Vagina (tissue), 2 donors: ENCODE results near the gene KCND2.

Source experiments
- CTCF ChIP-seq, 3 experiments: fragments of 450-650 bp in 2 of 3; fragments of 200-600 bp in 1 of 3; sonication (generic) in 1 of 3; IDR thresholded peaks; one replicate each; pipeline ENCODE4 v1.5.1; 2017 to 2019; ENCODE audit warnings: antibody characterized with exemption in 3 of 3, mild to moderate bottlenecking in 2 of 3, moderate library complexity in 2 of 3
- POLR2A ChIP-seq, 2 donors: fragments of 450-650 bp; IDR thresholded peaks; one replicate each; pipeline ENCODE4 v1.6.1; 2017; ENCODE audit warnings: antibody characterized with exemption in 2 of 2, mild to moderate bottlenecking in 2 of 2, moderate library complexity in 2 of 2

GRCh38 chr7:120436487-120437060 lies 163.6 kb downstream of the KCND2 start:
- TF ChIP-seq POLR2A (IDR thresholded peaks at IDR 0.05) (no peak), CTCF (IDR thresholded peaks at IDR 0.05) (no peak)
